Testis (tissue), 2 donors: ENCODE measurements around the gene MAPK11.

Experiments used
- POLR2A ChIP-seq: fragments of 450-650 bp; IDR thresholded peaks from one replicate; pipeline ENCODE4 v1.6.1; 2017; ENCODE audit warnings: antibody characterized with exemption, mild to moderate bottlenecking, moderate library complexity
- TF ChIP-seq, protein P1 (sequence below), 3 experiments: fragments of 450-650 bp in 2 of 3; fragments of 200-600 bp in 1 of 3; sonication (generic) in 1 of 3; IDR thresholded peaks; one replicate each; pipeline ENCODE4 v1.5.1; 2016 to 2019; ENCODE audit warnings: antibody characterized with exemption in 3 of 3, mild to moderate bottlenecking in 2 of 3, moderate library complexity in 1 of 3

GRCh38 chr22:50289151-50289941 is 19.2 kb upstream of the MAPK11 start:
- TF ChIP-seq, protein P1, sequence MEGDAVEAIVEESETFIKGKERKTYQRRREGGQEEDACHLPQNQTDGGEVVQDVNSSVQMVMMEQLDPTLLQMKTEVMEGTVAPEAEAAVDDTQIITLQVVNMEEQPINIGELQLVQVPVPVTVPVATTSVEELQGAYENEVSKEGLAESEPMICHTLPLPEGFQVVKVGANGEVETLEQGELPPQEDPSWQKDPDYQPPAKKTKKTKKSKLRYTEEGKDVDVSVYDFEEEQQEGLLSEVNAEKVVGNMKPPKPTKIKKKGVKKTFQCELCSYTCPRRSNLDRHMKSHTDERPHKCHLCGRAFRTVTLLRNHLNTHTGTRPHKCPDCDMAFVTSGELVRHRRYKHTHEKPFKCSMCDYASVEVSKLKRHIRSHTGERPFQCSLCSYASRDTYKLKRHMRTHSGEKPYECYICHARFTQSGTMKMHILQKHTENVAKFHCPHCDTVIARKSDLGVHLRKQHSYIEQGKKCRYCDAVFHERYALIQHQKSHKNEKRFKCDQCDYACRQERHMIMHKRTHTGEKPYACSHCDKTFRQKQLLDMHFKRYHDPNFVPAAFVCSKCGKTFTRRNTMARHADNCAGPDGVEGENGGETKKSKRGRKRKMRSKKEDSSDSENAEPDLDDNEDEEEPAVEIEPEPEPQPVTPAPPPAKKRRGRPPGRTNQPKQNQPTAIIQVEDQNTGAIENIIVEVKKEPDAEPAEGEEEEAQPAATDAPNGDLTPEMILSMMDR (IDR thresholded peaks at IDR 0.05) = no peak
- TF ChIP-seq POLR2A = no peak
